AG09319 (cell line): ENCODE data around the gene RABEP2.
A peak's percentile ranks its signal among the peaks of the same experiment; 100 is the strongest.
"Not testable (repeated sequence)": the region's sequence is repeated elsewhere in the genome, so short reads cannot be mapped to it uniquely, and the experiment has no call there.

ENCODE experiments used
- DNase-seq: peaks from one replicate; pipeline ENCODE4 v3.0.0-alpha.2; 2010; ENCODE audit warnings: low read depth; ENCODE audit errors: extremely low read depth
- CTCF ChIP-seq: IDR thresholded peaks from 2 replicates; pipeline ENCODE4 v1.5.1; 2011; ENCODE audit warnings: low read depth, mild to moderate bottlenecking, inconsistent platforms, low read length, moderate library complexity

Gene RABEP2

GRCh38 chr16:28883221-28883996, 41.6 kb downstream of the RABEP2 start:
- TF ChIP-seq CTCF = no peak
- no peak for DNase-seq

- no peak for TF ChIP-seq CTCF
- DNase-seq = no peak
Measured at GRCh38 chr16:28882551-28883160, 42.4 kb downstream of the RABEP2 start.

GRCh38 chr16:28881565-28881964, 43.5 kb downstream of the RABEP2 start:
- not testable (repeated sequence) for DNase-seq

GRCh38 chr16:28880955-28881354, 44.1 kb downstream of the RABEP2 start:
- no peak for DNase-seq
- no peak for TF ChIP-seq CTCF

GRCh38 chr16:28880589-28880915, 44.5 kb downstream of the RABEP2 start:
- no peak for TF ChIP-seq CTCF
- no peak for DNase-seq

- TF ChIP-seq CTCF = no peak
- peak; percentile 37 for DNase-seq
Measured at GRCh38 chr16:28879841-28880588, 45.0 kb downstream of the RABEP2 start.

GRCh38 chr16:28879261-28879840, 45.7 kb downstream of the RABEP2 start:
- no peak for TF ChIP-seq CTCF
- no peak for DNase-seq
